H1 (cell line): ENCODE measurements around the gene FAM53A.

ENCODE experiments used
- CTCF ChIP-seq, 3 experiments: IDR thresholded peaks; 1 replicate in 2 of 3; 2 replicates in 1 of 3; pipeline versions ENCODE4 v1.5.1 to v1.6.1; 2011; ENCODE audit warnings: low read length in 3 of 3, mild to moderate bottlenecking in 3 of 3, inconsistent platforms in 2 of 3, low read depth in 1 of 3, moderate library complexity in 1 of 3; ENCODE audit not compliant: insufficient read depth in 1 of 3; ENCODE audit errors: control extremely low read depth in 1 of 3
- GABPA ChIP-seq: IDR thresholded peaks from 2 replicates; pipeline ENCODE4 v1.6.1; 2011; ENCODE audit warnings: mild to moderate bottlenecking, low read length, moderate library complexity, borderline replicate concordance; ENCODE audit not compliant: insufficient read depth
- POLR2A ChIP-seq, 2 experiments: IDR thresholded peaks; 1 replicate in 1 of 2; 2 replicates in 1 of 2; pipeline ENCODE4 v1.6.1; 2011; ENCODE audit warnings: low read depth in 2 of 2, low read length in 2 of 2, mild to moderate bottlenecking in 2 of 2; ENCODE audit errors: control extremely low read depth in 1 of 2
- SIN3A ChIP-seq, 2 experiments: IDR thresholded peaks in 1 of 2; conservative IDR thresholded peaks in 1 of 2; 2 replicates each; pipeline ENCODE4 v1.6.1; 2011 to 2012; ENCODE audit warnings: low read length in 2 of 2, improper control_type of control experiment in 1 of 2, low read depth in 1 of 2, mild to moderate bottlenecking in 1 of 2
- SIX5 ChIP-seq: IDR thresholded peaks from 2 replicates; pipeline ENCODE4 v1.6.1; 2011; ENCODE audit warnings: mild to moderate bottlenecking, low read depth, low read length
- TAF7 ChIP-seq: optimal IDR thresholded peaks from 2 replicates; pipeline ENCODE3; 2011; ENCODE audit warnings: low read depth, mild to moderate bottlenecking, inconsistent platforms, low read length, moderate library complexity, borderline replicate concordance

GRCh38 chr4:1690698-1691097, 6.6 kb upstream of the FAM53A start:
- no peak for TF ChIP-seq CTCF (IDR thresholded peaks at IDR 0.05; ENCODE audit: control extremely low read depth in 1 of 3, insufficient read depth in 1 of 3, low read depth in 1 of 3, low read length in 3 of 3)
- no peak for TF ChIP-seq SIX5
- no peak for TF ChIP-seq TAF7
- TF ChIP-seq POLR2A (IDR thresholded peaks at IDR 0.05; ENCODE audit: control extremely low read depth in 1 of 2, low read depth in 2 of 2, low read length in 2 of 2), result no peak
- no peak for TF ChIP-seq SIN3A (conservative IDR thresholded peaks at IDR 0.05 in 1 of 2, IDR thresholded peaks at IDR 0.05 in 1 of 2; ENCODE audit: low read depth in 1 of 2, low read length in 2 of 2)
- TF ChIP-seq GABPA, result no peak
